ENCODE results near the gene CNN2. TPM values are rescaled to one million over a fixed set of nuclear protein-coding genes. Genes with fewer than 3 reads are reported as not detected.

The CNN2 gene
- total and polyA plus RNA-seq, 2 of the 13 experiments (the other 11 are each of a cell fraction or from before 2014, with no cell fraction given), result 63.6 to 70.0 TPM

DNA sequence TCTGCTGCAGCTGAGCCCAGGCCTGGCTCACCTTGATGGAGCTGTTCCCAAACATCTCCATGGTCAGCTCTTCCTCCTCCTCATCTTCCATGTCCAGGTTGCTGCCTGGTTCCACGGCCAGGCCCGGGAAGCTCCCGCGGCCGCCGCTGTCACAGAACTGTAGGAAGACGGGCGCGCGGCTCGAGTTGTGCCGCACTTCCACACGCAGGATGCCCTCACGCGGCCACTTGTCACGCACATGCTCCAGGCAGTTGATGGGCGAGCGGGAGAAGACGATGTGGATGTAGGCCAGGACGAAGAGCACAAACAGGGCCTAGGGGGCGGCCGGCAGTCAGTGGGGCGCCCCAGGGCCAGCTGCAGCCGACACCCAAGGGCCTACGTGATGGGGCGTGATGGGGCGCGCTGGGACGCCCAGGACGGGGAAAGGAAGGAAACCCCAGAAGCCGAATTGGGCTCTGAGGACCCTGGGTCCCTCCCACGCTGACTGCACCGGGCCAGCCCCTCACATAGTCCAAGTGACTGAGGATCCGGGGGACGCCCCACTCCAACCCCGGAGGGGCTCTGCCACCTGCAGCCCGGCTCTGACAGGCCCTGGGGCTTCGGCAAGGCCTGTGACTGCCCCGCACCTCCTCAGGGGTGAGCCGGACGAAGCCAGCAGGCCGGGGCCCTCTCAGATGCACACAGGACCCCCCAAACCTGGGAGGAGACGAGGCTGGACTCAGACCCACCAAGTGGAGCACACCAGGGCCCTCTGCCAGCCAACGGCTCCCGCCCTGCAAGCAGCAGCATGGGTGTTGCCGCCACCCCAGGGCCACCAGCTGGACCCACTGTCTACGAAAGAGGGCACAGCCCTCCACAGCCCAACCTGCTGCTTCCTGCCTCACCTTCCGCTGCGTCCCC, 12.0 kb upstream of the CNN2 start:
- peaks cover 15 to 18% of the 10 kb centered on the region in 2 experiments; a peak in 3 of 5 replicates for H3K36me3 ChIP-seq (replicated peaks in 1 of 2; ENCODE audit: control insufficient read depth in 1 of 2, insufficient read depth in 2 of 2, low read length in 2 of 2)
- no peak overlapping the region for H3K4me3 ChIP-seq (replicated peaks in 1 of 3; ENCODE audit: insufficient read depth in 1 of 3, low read depth in 2 of 3, low read length in 3 of 3)
- H3K79me2 ChIP-seq (ENCODE audit: insufficient read depth, low read length), result peaks cover 45% of the 10 kb centered on the region
- CTCF ChIA-PET (ENCODE audit: low intra/inter-chr PET ratio, low total read pairs), result no interaction called here
- no peak overlapping the region for H2AFZ ChIP-seq (ENCODE audit: low read length)
- no peak for DNase-seq (ENCODE audit: low spot score)
- POLR2A ChIA-PET, result no interaction called here
- ATAC-seq, result no peak
- no peaks in the 10 kb centered on the region for H3K9me3 ChIP-seq (ENCODE audit: low read length)
- H3K4me1 ChIP-seq (ENCODE audit: insufficient read depth, low read length), result peaks cover 33% of the 10 kb centered on the region
- BruUV-seq (replicated peaks), result no TSS peak
- peaks cover 19% of the 10 kb centered on the region for H4K20me1 ChIP-seq (ENCODE audit: insufficient read depth, low read length)
- no peak overlapping the region for H3K4me2 ChIP-seq (ENCODE audit: low read depth, low read length)
- in situ Hi-C loops (cut with HindIII; ENCODE audit: extremely low pct_ligation_motif_present, low pct_unique_long_range_greater_than_20kb) (no loop called here), intact Hi-C loops (cut with micrococcal nuclease; ENCODE audit: unreplicated experiment) (no loop called here)
- H3K27me3 ChIP-seq (ENCODE audit: control insufficient read depth in 1 of 2, insufficient read depth in 2 of 2, low read length in 2 of 2), result no peaks in the 10 kb centered on the region
- WGBS (ENCODE audit: low lambda C conversion rate), result 96% methylated on average over 29 of the region's 49 CpGs
- peak; percentile 57; the same call in 1 of the 2 replicates for TF ChIP-seq AKAP8 (CRISPR knock-in tag; IDR thresholded peaks at IDR 0.05)
- peak; percentile 51 for TF ChIP-seq AGO2 (optimal IDR thresholded peaks at IDR 0.05; ENCODE audit: low read depth, low read length)
- no peak for TF ChIP-seq THAP9 (CRISPR knock-in tag; IDR thresholded peaks at IDR 0.05; ENCODE audit: borderline replicate concordance)
- H3K27ac ChIP-seq (ENCODE audit: extremely low read length, insufficient read depth, low read length), result no peak overlapping the region
- FAIRE-seq, result no peak
- no peak overlapping the region for H3K9ac ChIP-seq (ENCODE audit: insufficient read depth, low read depth, low read length)

Measured in HepG2 (cell line).